Measurements from ENCODE around the gene FAM8A1. TPM values are rescaled to one million over a fixed set of nuclear protein-coding genes. Genes with fewer than 3 reads are reported as not detected.

Gene FAM8A1
- 6.4 and 6.8 TPM in 2 replicates for total RNA-seq

GRCh38 chr6:17599877-17600526 lies at the start of gene FAM8A1:
FAM8A1 (plus strand) TSS chr6:17600302; CDS start chr6:17600410, 108 bp downstream.
- no peak for DNase-seq (ENCODE audit: low read depth)
- peak; percentile 51 for TF ChIP-seq CTCF (conservative IDR thresholded peaks at IDR 0.05; ENCODE audit: low read depth, low read length)
- peak within 1 kb of the TSS; percentile 83 for H3K4me3 ChIP-seq (ENCODE audit: low read depth, low read length)

- no peak overlapping the region for H3K4me3 ChIP-seq (ENCODE audit: low read depth, low read length)
- TF ChIP-seq CTCF (conservative IDR thresholded peaks at IDR 0.05; ENCODE audit: low read depth, low read length): no peak
- DNase-seq (ENCODE audit: low read depth): no peak
Observed at GRCh38 chr6:17551383-17551958, 48.6 kb upstream of the FAM8A1 start.

- no peak for TF ChIP-seq CTCF (conservative IDR thresholded peaks at IDR 0.05; ENCODE audit: low read depth, low read length)
- DNase-seq (ENCODE audit: low read depth): no peak
- no peak overlapping the region for H3K4me3 ChIP-seq (ENCODE audit: low read depth, low read length)
Observed at GRCh38 chr6:17552861-17553260, 47.2 kb upstream of the FAM8A1 start.

- no peak overlapping the region for H3K4me3 ChIP-seq (ENCODE audit: low read depth, low read length)
- DNase-seq (ENCODE audit: low read depth): no peak
- no peak for TF ChIP-seq CTCF (conservative IDR thresholded peaks at IDR 0.05; ENCODE audit: low read depth, low read length)
Observed at GRCh38 chr6:17556014-17556413, 44.1 kb upstream of the FAM8A1 start.

GRCh38 chr6:17562636-17563035 lies 37.5 kb upstream of the FAM8A1 start:
- no peak for TF ChIP-seq CTCF (conservative IDR thresholded peaks at IDR 0.05; ENCODE audit: low read depth, low read length)
- no peak for DNase-seq (ENCODE audit: low read depth)

GRCh38 chr6:17565399-17565798 lies 34.7 kb upstream of the FAM8A1 start:
- DNase-seq (ENCODE audit: low read depth): no peak
- TF ChIP-seq CTCF (conservative IDR thresholded peaks at IDR 0.05; ENCODE audit: low read depth, low read length): no peak
- no peak overlapping the region for H3K4me3 ChIP-seq (ENCODE audit: low read depth, low read length)

More at GRCh38 chr6:17562636-17563035, 37.5 kb upstream of the FAM8A1 start:
- no peak overlapping the region for H3K4me3 ChIP-seq (ENCODE audit: low read depth, low read length)
